NCI-H146 treated with DMSO at 0.1 percent for 48 hours (cell line): ENCODE measurements around the gene ZBTB40.

Source experiments
- DNase-seq: peaks from one replicate; lab custom pipeline; 2025; ENCODE audit not compliant: unreplicated experiment; lab: John Stamatoyannopoulos, UW

ZBTB40 gene

GRCh38 chr1:22552021-22552420, 100.4 kb downstream of the ZBTB40 start:
- DNase-seq, result no peak

GRCh38 chr1:22553104-22553880, 101.6 kb downstream of the ZBTB40 start:
- no peak for DNase-seq

- DNase-seq, result no peak
These were observed 102.4 kb downstream of the ZBTB40 start for GRCh38 chr1:22553991-22554522.

DNA sequence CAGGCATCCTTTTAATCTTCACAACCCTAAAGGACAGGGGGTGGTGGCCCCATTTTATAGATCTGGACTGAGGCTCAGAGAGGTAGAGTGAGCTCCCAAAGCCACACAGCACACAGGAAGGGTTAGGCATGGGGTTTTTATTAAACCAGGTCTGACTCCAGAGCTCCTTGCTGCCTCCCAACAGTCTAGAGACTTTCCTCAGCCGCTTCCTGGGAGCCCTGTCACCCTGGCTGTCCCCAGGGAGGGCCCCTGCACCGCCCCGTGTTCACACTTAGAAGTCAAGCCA, 103.7 kb downstream of the ZBTB40 start:
- no peak for DNase-seq

DNA sequence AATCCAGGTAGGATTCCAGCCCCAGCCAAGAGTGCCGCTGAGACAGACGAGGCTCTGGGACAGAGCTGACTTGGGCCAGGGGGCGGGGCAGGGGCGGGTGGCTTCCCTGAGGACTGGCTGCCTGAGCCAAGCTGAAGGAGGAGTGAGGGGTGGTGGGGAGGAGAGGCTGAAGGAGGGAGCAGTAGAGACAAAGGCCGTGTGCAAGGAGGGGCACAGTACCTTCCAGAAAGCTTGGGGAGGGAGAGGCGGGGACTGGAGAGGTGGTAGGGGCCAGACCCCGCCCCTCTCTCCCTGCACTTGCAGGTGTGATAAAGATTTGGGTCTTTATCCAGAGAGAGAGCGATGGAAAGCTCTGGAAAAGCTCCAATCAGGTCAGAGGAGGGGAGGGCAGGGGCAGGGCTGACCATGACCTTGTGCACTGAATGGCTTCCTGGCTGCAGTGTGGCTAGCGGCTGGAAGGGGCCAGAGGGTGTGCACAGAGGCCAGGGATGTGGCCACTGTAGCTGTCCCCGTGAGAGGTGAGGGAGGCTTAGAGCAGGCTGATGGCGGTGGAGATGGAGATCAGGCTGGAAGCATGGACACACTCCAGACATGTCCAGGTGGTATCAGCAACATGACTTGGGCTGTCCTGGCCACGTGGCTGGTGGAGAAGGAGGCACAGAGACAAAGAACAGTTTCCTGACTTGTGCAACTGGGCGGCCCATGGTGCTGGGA, 104.9 kb downstream of the ZBTB40 start:
- DNase-seq, result no peak

DNA sequence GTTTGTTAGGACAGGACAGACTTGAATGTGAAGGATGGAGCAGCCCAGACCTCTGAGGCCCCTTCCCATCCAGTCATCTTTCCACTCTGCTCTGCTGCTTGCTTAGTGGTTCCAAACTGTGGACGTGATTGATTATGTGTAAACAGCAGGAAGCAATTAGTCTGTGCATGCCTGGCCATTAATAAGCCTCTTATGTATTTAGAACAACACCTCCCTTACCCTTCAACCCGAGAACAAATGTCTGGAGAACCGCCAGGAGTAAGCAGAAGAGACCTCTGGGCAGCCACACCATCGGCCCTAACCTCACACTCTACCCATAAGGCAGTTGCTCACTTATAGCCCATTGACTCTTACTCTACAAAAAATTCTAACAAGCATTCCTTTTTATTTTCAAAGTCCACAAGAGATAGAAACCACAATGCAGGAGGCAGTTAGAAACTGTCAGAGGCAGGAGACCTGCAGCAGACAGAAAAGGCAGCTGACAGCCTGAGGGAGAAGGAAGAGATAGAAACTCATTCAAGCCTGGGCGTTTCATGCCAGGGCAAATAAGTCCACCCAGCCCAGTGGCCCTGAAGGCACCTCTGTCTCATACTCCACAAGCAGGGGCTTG, 105.8 kb downstream of the ZBTB40 start:
- peak; percentile 74 for DNase-seq

DNA sequence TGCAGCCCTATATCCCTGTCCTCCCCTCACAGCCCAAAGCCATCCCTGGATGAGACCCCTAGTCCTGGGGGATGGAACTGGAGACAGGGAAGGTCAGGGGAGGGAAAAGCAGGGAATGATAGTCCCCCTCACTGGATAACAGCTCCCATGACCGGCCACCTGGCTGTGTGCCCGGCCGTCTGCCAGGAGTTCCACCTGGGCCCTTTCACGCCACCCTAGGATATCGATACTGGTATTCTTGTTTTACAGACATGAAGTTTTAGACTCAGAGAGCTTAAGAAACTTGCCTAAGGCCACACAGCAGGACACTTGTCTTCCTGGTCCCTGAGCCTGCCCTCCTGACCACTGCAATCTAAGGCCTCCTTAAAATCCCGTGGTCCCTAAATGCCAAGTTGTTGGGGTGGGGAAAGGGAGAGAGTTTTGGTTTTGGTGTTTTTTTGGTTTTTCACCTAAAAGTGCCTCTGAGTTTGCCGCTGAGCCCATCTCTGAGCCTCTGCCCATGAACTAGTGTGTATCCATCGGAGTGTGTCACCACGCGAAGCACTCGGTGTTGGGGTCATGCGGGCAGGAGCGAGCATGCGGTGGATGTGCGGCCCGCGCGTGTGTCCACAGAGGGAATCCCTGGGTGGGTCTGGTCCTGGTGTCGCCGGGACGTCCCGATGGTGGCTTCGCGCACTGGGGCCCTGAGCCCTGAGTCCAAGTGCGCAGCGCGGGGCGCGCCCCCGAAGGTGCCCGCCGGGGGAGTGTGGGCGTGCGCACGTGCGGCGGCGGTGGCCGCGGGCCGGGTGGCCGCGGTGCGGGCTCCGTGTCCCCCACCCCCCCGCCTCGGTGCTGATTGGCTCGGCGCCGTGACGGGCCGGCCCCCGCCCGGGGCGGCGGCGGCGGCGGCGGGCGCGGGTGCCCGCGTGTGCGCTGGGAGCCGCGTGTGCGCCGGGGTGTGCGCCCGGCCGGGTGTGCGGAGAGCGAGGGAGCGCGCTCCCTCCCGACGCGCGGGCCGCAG, 111.2 kb downstream of the ZBTB40 start, which contains the start of gene EPHA8:
Gene EPHA8 (plus strand): TSS at position 906 of the 1,000 bp plus-strand sequence. CDS start 147 bp downstream, outside the sequence.
- no peak for DNase-seq

GRCh38 chr1:22563671-22564602, 112.3 kb downstream of the ZBTB40 start:
- no peak for DNase-seq

- DNase-seq, result no peak
These were observed 114.5 kb downstream of the ZBTB40 start for GRCh38 chr1:22566161-22566560.

GRCh38 chr1:22567197-22567596, 115.5 kb downstream of the ZBTB40 start:
- DNase-seq, result no peak

GRCh38 chr1:22567994-22568393, 116.3 kb downstream of the ZBTB40 start:
- DNase-seq, result no peak

- DNase-seq, result no peak
These were observed 117.6 kb downstream of the ZBTB40 start for GRCh38 chr1:22569269-22569668.

DNA sequence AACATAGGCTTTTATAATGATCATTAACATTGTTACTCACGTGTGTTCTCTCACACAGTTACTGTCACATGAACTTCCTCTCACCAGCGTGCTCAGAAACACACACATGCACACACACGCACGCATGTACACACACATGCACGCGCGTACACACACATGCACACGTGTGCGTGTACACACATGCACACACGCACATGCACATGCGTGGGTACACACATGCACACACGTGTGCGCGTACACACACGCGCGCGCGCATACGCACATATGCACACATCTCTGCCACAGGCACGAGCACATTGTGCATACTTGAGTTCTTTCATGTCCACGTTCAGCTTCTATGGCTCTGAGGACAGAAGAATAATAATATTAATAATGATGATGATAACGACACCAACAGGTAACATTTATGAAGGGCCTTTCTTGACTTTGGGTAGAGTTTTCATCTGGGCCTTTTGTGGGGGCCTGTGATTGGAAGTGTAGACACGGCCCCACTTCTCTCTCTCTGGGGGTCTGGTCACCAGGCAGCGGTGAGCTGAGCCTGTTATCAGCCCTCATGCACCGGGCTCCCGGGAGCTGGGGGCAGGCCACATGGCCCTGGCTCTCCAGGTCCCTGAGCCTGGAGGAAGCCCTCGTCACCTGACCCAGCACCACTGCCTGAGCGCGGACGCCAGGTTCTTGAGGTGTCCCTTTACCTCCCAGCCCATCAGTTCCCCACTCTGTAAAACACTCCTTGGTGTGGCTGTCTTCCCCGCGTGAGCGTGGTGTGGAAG, 118.7 kb downstream of the ZBTB40 start:
- no peak for DNase-seq

DNA sequence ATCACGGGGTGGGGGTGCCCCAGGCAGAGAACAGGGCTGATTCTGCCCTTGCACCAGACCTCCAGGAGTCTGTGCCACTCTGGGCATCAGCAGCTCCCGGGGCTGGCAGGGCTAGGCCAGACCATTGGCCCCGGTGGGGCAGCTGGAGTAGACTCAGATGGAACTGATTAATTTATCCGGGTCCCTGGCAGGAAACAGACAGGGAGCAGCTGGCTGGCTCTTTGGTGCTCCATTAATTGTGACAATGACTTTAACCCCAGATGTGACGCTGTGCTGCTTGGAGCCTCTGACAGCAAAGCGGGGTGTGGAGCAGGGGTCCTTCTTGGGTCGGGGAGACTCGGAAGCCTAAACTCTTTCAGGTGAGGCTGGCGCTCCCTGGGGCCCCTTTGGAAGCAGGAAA, 121.2 kb downstream of the ZBTB40 start:
- no peak for DNase-seq

- no peak for DNase-seq
These were observed 121.6 kb downstream of the ZBTB40 start for GRCh38 chr1:22573237-22573636.

DNA sequence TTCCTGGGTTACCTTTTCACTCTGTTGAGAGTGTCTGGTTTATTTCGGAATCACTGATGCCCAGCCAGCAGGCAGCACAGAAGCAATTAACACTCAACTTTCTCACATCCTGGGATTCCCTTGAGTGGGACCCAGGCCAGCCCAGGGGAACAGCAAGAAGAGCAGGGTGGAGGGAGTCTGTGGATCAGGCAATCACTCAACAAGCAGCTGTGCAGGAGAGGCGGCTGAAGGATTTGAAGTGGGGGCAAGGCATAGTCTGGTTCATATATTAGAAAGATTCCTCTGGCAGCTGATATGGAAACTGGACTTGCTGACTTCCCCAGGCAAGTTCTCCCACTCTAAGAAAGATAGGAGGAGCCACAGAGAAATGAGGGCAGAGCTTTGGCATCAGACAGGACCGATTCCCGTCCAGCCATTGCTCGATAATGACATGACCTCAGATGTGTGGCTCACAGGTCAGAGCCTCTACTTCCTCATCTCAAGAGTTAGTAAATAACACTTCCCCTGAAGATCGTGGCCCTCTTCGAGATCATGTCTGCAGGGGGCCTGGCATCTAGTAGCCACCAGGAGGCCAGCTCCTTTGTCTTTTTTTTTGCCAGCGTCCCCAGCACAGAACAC, 124.0 kb downstream of the ZBTB40 start:
- no peak for DNase-seq

DNA sequence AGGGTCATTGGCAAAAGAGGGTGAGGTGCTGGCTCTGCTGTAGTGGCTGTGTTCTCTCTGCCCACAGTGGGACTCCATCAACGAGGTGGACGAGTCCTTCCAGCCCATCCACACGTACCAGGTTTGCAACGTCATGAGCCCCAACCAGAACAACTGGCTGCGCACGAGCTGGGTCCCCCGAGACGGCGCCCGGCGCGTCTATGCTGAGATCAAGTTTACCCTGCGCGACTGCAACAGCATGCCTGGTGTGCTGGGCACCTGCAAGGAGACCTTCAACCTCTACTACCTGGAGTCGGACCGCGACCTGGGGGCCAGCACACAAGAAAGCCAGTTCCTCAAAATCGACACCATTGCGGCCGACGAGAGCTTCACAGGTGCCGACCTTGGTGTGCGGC, 124.5 kb downstream of the ZBTB40 start:
- no peak for DNase-seq

DNA sequence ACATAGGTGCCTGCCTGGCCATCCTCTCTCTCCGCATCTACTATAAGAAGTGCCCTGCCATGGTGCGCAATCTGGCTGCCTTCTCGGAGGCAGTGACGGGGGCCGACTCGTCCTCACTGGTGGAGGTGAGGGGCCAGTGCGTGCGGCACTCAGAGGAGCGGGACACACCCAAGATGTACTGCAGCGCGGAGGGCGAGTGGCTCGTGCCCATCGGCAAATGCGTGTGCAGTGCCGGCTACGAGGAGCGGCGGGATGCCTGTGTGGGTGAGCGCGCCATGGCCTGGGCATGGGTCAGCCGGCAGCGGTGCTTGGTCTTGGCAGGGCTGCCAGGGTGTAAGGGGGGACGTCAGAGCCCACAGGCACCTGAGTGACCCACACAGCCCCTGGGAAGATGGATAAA, 125.0 kb downstream of the ZBTB40 start:
- no peak for DNase-seq
